ENCODE data around the gene ARID1A. TPM values are rescaled to one million over a fixed set of nuclear protein-coding genes. Genes with fewer than 3 reads are reported as not detected.
A peak's percentile ranks its signal among the peaks of the same experiment; 100 is the strongest.

ARID1A gene
- total RNA-seq, 4 donors from 2014 or later: 22.3 to 51.0 (median 35.0) TPM

- intact Hi-C loops (cut with DNase I; ENCODE audit: low total_unique reads): no loop called here
- TF ChIP-seq POLR2A (IDR thresholded peaks at IDR 0.05) (no peak), CTCF (IDR thresholded peaks at IDR 0.05 in 4 of 5, conservative IDR thresholded peaks at IDR 0.05 in 1 of 5) (no peak)
- in situ Hi-C loops (cut with MboI; ENCODE audit: low sequenced_read_pairs in 4 of 4): no loop called here
- Histone ChIP-seq H3K27me3 (no peaks in the 10 kb centered on the region), H3K36me3 (peaks cover 0 to under 1% of the 10 kb centered on the region in 2 donors), H3K9me3 (no peaks in the 10 kb centered on the region), H3K4me3 (no peak overlapping the region), H3K27ac (peak overlapping the region; percentile 58 to 74 (median 64)), H3K4me1 (peaks cover 66 to 72% of the 10 kb centered on the region in 2 donors)
- ATAC-seq: peak in 1 of 2 donors; percentile 25
- DNase-seq: no peak
Observed at GRCh38 chr1:26752519-26752918, 56.7 kb downstream of the ARID1A start.

GRCh38 chr1:26754086-26754874, 58.5 kb downstream of the ARID1A start:
- intact Hi-C loops (cut with DNase I; ENCODE audit: low total_unique reads) (loop anchor here (2.0 kb wide), 1 partner anchor 15 kb away; no protein-coding TSS in a partner anchor), in situ Hi-C loops (cut with MboI; ENCODE audit: low sequenced_read_pairs in 4 of 4) (no loop called here)
- Histone ChIP-seq H3K36me3 (peaks cover 0 to 8% of the 10 kb centered on the region in 2 donors), H3K4me1 (peaks cover 57 to 58% of the 10 kb centered on the region in 2 donors), H3K9me3 (no peaks in the 10 kb centered on the region), H3K4me3 (no peak overlapping the region), H3K27ac (peak overlapping the region; percentile 39 to 74 (median 64)), H3K27me3 (no peaks in the 10 kb centered on the region)
- no peak for ATAC-seq
- TF ChIP-seq CTCF (IDR thresholded peaks at IDR 0.05 in 4 of 5, conservative IDR thresholded peaks at IDR 0.05 in 1 of 5) (no peak), POLR2A (IDR thresholded peaks at IDR 0.05) (no peak)
- no peak for DNase-seq

- intact Hi-C loops (cut with DNase I; ENCODE audit: low total_unique reads) (no loop called here), in situ Hi-C loops (cut with MboI; ENCODE audit: low sequenced_read_pairs in 4 of 4) (no loop called here)
- TF ChIP-seq CTCF (IDR thresholded peaks at IDR 0.05 in 4 of 5, conservative IDR thresholded peaks at IDR 0.05 in 1 of 5) (no peak), POLR2A (IDR thresholded peaks at IDR 0.05) (no peak)
- Histone ChIP-seq H3K4me3 (no peak overlapping the region), H3K27ac (no peak overlapping the region), H3K36me3 (peaks cover 0 to 36% of the 10 kb centered on the region in 2 donors), H3K4me1 (peaks cover 18% of the 10 kb centered on the region in 2 donors), H3K9me3 (no peaks in the 10 kb centered on the region), H3K27me3 (no peaks in the 10 kb centered on the region)
- DNase-seq (no peak), ATAC-seq (no peak)
Observed at GRCh38 chr1:26758358-26758757, 62.5 kb downstream of the ARID1A start.

- DNase-seq (no peak), ATAC-seq (no peak)
- peaks cover 6% of the 10 kb centered on the region in 2 donors for H3K4me1 ChIP-seq
- H3K36me3 ChIP-seq: peaks cover 0 to 48% of the 10 kb centered on the region in 2 donors
- no peaks in the 10 kb centered on the region for H3K9me3 ChIP-seq
- in situ Hi-C loops (cut with MboI; ENCODE audit: low sequenced_read_pairs in 4 of 4) (no loop called here), intact Hi-C loops (cut with DNase I; ENCODE audit: low total_unique reads) (no loop called here)
- H3K4me3 ChIP-seq: no peak overlapping the region
- TF ChIP-seq CTCF (IDR thresholded peaks at IDR 0.05 in 4 of 5, conservative IDR thresholded peaks at IDR 0.05 in 1 of 5): no peak
- TF ChIP-seq POLR2A (IDR thresholded peaks at IDR 0.05): no peak
- no peaks in the 10 kb centered on the region for H3K27me3 ChIP-seq
- H3K27ac ChIP-seq: no peak overlapping the region
Observed at GRCh38 chr1:26759531-26759930, 63.7 kb downstream of the ARID1A start.

Measured in gastrocnemius medialis (tissue), 4 donors.